GM08714 (cell line): ENCODE data around the gene GNG8.

Experiments
- H3K4me3 ChIP-seq: fragments of 200-500 bp; sonication (Bioruptor generic); 2 replicates; pipeline ENCODE4 v1.5.1; 2014; ENCODE audit warnings: mild to moderate bottlenecking, low read length, inconsistent platforms
- ZNF274 ChIP-seq: IDR thresholded peaks from 2 replicates; pipeline ENCODE4 v1.6.1; 2012; ENCODE audit warnings: mild to moderate bottlenecking, low read depth, low read length

Gene GNG8

DNA sequence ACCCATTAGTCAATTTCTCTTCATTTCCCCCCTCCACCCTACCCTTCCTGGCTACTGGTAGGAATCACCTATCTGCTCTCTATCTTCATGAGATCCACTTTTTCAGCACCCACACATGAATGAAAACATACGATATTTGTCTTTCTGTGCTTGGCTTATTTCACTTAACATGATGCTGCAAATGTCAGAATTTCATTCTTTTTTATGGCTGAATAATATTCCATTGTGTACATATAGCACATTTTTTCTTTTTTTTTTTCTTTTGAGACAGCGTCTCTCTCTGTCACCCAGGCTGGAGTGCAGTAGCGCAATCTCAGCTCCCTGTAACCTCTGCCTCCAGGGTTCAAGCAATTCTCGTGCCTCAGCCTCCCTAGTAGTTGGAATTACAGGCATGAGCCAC is 44.7 kb downstream of the GNG8 start:
- no peak for TF ChIP-seq ZNF274
- no peak overlapping the region for H3K4me3 ChIP-seq

DNA sequence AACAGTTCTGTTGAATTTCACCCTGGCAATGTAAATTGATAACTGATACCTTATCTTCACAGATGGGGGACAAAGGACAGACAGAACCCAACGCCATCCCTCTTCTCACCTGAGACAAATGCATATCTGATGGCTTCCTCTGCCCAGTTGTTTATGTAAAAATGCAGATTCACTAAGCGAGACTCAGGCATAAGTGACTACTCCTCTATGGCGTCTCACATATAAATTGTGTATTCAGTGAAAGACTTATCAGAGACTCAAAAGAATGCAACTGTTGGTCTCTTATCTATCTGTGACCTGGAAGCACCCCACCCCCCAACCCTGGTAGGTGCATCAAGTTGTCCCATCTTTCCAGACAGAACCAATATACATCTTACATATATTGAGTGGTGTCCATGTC is 48.1 kb downstream of the GNG8 start:
- no peak for TF ChIP-seq ZNF274
- H3K4me3 ChIP-seq = no peak overlapping the region

DNA sequence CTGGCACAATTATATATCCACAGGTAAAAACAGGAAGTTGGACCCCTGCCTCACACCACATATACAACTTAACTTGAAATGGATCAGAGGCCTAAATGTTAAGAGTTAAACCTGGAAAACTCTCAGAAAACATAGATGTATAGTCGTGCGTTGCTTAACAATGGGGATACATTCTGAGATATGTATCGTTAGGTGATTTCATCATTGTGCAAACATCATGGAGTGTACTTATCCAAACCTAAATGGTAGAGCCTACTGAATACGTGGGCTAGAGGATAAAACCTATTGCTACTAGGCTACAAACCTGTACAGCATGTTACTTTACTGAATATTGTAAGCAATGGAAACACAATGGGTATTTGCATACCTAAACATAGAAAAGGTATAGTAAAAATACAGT is 49.7 kb downstream of the GNG8 start:
- TF ChIP-seq ZNF274 = no peak
- no peak overlapping the region for H3K4me3 ChIP-seq

GRCh38 chr19:46585539-46585938 is 50.5 kb downstream of the GNG8 start:
- TF ChIP-seq ZNF274 = no peak

More at GRCh38 chr19:46585539-46585938, 50.5 kb downstream of the GNG8 start:
- H3K4me3 ChIP-seq = no peak overlapping the region
